Stimulated activated effector memory CD8-positive, alpha-beta T cell treated with anti-CD3 and anti-CD28 coated beads, Interleukin-12 subunit alpha, Interleukin-12 subunit beta, amount 100 ng/mL, for 72 hours (primary cell): ENCODE data around the gene ZC3H13.
A peak's percentile ranks its signal among the peaks of the same experiment; 100 is the strongest.
"Not testable (repeated sequence)": the region's sequence is repeated elsewhere in the genome, so short reads cannot be mapped to it uniquely, and the experiment has no call there.

Experiments used
- ATAC-seq: fragments of 150-1000 bp; cut with Tn5 transposase; 2 replicates; pipeline ENCODE4 v1.10.0; 2021
- DNase-seq, 2 donors: peaks; one replicate each; pipeline ENCODE4 v3.0.0; 2021 to 2022; ENCODE audit warnings: low spot score in 2 of 2
- H3K27ac Mint-ChIP-seq: one replicate; pipeline ENCODE4 v1.8.0; 2022; ENCODE audit warnings: mild to moderate bottlenecking, mixed read lengths
- H3K36me3 Mint-ChIP-seq: one replicate; pipeline ENCODE4 v1.8.0; 2022; ENCODE audit warnings: mild to moderate bottlenecking, mixed read lengths
- H3K4me1 Mint-ChIP-seq: one replicate; pipeline ENCODE4 v1.8.0; 2022; ENCODE audit warnings: mixed read lengths
- H3K4me3 Mint-ChIP-seq: one replicate; pipeline ENCODE4 v1.8.0; 2022; ENCODE audit warnings: mild to moderate bottlenecking, mixed read lengths
- H3K9me3 Mint-ChIP-seq: one replicate; pipeline ENCODE4 v1.8.0; 2022; ENCODE audit warnings: mixed read lengths

The ZC3H13 gene

DNA sequence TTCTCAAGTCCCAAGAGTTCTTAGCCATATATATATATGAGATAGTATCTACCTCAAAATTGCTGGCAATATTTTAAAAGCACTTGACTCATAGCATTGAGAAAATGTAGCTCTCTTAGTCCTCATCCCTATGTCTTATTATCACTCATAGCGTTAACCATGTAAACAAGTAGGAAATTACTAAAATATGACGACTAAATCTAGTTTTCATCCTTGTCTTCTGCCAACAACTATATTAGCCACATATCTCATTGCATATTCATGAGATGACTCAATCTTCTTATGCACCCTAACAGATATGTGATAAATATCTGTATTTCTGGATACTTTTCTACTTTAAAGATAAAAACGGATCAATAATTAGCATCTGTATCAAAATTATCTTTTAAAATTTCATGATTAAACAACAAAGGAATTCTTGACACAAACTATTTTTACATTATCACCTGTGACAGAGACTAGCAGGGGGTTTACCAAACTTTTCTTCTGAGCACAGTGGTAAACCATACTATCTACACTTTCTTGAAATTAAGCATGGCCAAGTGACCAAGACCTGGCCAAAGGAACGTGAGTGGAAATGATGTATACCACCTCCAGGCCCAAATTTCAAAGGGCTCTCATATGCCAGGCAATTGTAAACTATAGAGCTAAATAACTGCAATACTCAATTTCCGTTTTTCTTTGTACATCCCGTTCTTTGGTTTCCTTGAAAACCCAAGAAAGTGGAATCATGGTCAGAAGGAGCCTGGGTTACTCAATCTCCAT lies 45.7 kb downstream of the ZC3H13 start:
- H3K4me1 Mint-ChIP-seq = no peaks in the 10 kb centered on the region
- ATAC-seq (peak; percentile 76), DNase-seq (no peak)
- no peak overlapping the region for H3K4me3 Mint-ChIP-seq
- H3K36me3 Mint-ChIP-seq = peaks cover 99% of the 10 kb centered on the region
- H3K27ac Mint-ChIP-seq = no peak overlapping the region
- H3K9me3 Mint-ChIP-seq = no peaks in the 10 kb centered on the region

DNA sequence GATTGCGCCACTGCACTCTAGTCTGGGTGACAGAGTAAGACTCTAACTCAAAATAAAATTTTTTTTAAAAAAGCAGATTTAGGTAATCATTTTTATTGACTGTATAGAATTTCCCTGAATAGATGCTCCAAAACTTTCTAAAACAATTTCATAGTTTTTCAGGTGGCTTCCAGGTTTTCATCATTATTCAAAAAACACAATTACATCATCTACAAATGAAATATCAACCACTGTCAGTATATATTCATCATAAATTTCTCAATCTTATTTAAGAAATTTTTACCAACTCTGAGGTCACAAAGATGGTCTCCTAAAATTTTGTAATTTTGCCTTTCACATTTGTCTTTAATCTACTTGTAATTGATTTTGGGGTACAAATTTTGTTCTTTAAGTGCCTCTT lies 48.1 kb downstream of the ZC3H13 start:
- H3K9me3 Mint-ChIP-seq = no peaks in the 10 kb centered on the region
- no peak overlapping the region for H3K4me3 Mint-ChIP-seq
- H3K36me3 Mint-ChIP-seq = peaks cover 99% of the 10 kb centered on the region
- ATAC-seq (no peak), DNase-seq (no peak)
- no peak overlapping the region for H3K27ac Mint-ChIP-seq
- H3K4me1 Mint-ChIP-seq = no peaks in the 10 kb centered on the region

DNA sequence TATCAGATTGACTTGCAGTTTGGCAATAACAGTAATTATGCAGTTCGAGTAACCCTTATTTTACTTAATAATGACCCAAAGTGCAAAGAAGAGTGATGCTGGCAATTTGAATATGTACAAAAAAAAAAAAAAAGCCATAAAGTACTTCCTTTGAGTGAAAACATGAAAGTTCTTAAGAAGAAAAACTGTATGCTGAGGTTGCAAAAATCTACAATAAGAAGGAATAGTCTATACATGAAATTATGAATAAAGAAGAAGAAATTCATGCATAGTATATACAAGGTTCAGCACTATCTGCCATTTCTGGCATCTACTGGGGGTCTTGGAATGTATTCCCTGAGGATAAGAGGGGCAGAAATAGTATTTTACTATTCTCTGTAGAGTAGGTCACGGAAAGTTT lies 55.9 kb downstream of the ZC3H13 start:
- peaks cover 54% of the 10 kb centered on the region for H3K36me3 Mint-ChIP-seq
- no peaks in the 10 kb centered on the region for H3K9me3 Mint-ChIP-seq
- no peak overlapping the region for H3K4me3 Mint-ChIP-seq
- ATAC-seq (no peak), DNase-seq (no peak)
- no peak overlapping the region for H3K27ac Mint-ChIP-seq
- peaks cover 11% of the 10 kb centered on the region for H3K4me1 Mint-ChIP-seq

DNA sequence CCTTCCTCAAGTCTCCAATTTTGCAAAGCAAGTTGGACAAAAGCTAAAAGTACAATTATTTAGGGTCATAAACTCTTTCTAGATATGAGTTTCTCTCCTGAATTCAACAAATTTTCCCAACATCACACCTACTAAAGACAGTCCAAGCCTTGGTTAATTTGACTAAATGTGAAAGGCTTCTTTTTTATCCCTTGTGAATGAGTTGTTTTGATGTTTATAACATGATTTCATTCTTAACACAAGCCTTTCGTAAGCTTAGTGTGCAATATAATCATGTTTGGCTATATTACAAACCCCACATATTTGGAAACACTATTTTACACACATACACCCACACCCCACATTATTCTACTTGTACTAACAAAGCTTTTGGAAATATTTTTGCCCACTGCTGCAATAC lies 57.3 kb downstream of the ZC3H13 start:
- Mint-ChIP-seq H3K27ac (peak overlapping the region; percentile 14), H3K9me3 (no peaks in the 10 kb centered on the region), H3K4me3 (no peak overlapping the region), H3K4me1 (peaks cover 11% of the 10 kb centered on the region), H3K36me3 (peaks cover 40% of the 10 kb centered on the region)
- DNase-seq = no peak
- ATAC-seq = no peak

DNA sequence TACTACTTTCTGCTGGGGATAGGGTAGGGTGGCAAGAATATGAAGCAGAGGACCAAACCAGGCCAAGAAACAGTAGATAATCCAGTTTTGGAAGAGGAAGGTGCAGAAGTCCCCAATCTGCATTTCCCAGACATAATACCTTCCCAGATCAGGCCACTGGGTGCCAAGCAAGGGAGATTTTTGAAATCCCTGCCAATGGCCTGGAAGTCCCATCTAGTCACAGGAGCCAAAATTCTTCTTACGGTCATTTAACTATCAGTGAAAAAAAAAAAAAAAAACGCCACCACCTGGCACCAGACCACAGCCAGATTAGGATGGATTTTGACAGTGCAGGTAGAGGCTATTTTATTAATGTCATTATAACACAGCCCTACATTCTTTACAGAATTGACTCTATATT lies 57.8 kb downstream of the ZC3H13 start:
- Mint-ChIP-seq H3K4me3 (no peak overlapping the region), H3K27ac (peak overlapping the region; percentile 14), H3K4me1 (peaks cover 11% of the 10 kb centered on the region), H3K9me3 (no peaks in the 10 kb centered on the region), H3K36me3 (peaks cover 35% of the 10 kb centered on the region)
- DNase-seq = no peak
- ATAC-seq = no peak

DNA sequence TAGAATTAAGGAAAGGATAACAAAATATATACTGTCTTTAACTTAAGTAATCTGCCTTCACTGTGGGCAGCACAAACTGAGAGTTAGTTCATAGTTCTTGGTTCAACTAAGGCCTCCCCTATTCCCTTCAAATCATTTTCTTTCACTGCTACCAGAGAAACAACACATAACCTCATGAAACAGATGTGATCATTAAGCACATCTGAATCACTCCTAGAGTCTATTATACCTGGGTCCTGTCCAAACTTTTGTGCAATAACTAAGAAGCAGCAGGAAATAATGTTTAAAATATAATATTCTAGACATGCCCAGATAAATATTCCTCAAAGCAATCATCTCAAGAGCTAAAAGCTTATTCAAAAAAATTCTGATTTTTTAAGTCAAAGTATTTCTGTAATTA lies 62.9 kb downstream of the ZC3H13 start:
- Mint-ChIP-seq H3K4me3 (no peak overlapping the region), H3K27ac (no peak overlapping the region), H3K36me3 (peaks cover 48% of the 10 kb centered on the region), H3K4me1 (peaks cover 6% of the 10 kb centered on the region), H3K9me3 (no peaks in the 10 kb centered on the region)
- no peak for ATAC-seq
- DNase-seq = no peak

DNA sequence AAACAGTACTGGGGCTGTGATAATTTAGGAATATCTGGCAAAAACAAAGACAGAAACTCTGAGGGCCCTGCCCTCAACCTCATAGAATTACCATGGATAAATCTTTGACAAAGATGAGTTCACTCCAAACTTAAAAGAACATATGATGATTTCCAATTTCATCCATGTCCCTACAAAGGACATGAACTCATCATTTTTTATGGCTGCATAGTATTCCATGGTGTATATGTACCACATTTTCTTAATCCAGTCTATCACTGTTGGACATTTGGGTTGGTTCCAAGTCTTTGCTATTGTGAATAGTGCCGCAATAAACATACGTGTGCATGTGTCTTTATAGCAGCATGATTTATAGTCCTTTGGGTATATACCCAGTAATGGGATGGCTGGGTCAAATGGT lies 71.4 kb downstream of the ZC3H13 start:
- DNase-seq, H3K27ac Mint-ChIP-seq, ATAC-seq, H3K9me3 Mint-ChIP-seq, H3K4me3 Mint-ChIP-seq: not testable (repeated sequence)
- Mint-ChIP-seq H3K36me3 (peaks cover 95% of the 10 kb centered on the region), H3K4me1 (peaks cover 12% of the 10 kb centered on the region)

DNA sequence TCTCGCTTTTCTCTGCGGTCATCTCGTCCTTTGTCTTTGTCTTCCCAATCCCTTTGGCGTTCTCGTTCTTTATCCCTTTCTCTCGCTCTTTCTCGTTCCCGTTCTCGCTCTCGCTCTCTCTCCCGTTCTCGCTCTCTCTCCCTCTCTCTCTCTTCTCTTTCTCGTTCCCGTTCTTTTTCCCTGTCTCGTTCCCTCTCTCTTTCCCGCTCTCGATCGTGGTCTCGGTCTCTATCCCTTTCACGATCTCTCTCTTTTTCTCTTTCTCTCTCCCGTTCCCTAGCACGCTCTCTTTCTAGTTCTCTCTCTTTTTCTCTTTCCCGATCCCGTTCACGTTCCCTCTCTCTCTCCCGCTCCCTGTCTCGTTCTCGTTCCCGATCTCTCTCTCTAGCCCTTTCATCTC lies 77.2 kb downstream of the ZC3H13 start:
- Mint-ChIP-seq H3K36me3 (peaks cover 98% of the 10 kb centered on the region), H3K27ac (peak overlapping the region; percentile 3), H3K9me3 (no peaks in the 10 kb centered on the region), H3K4me3 (no peak overlapping the region), H3K4me1 (peaks cover 14% of the 10 kb centered on the region)
- DNase-seq = no peak
- ATAC-seq = no peak

DNA sequence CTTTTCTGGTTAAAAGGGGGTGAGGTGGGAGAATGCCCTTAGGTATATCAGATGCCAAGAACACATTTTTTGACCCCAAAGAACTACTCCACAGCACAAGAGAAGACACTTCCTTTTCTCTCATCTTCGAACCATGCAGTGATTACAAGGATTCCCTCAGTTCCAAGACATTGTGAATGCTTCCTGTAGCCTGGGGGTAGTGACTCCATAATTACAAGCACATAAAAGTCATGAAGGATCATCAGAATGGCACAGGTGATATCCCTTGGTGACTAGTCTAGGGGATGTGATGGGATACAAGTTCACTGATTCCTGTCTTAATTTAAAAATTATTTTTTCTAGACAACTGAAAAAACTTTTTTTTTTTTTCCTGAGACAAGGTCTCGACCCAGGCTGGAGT lies 78.0 kb downstream of the ZC3H13 start:
- H3K4me1 Mint-ChIP-seq = peaks cover 14% of the 10 kb centered on the region
- ATAC-seq (no peak), DNase-seq (no peak)
- H3K36me3 Mint-ChIP-seq = peaks cover 98% of the 10 kb centered on the region
- no peak overlapping the region for H3K4me3 Mint-ChIP-seq
- H3K9me3 Mint-ChIP-seq = no peaks in the 10 kb centered on the region
- H3K27ac Mint-ChIP-seq = no peak overlapping the region

DNA sequence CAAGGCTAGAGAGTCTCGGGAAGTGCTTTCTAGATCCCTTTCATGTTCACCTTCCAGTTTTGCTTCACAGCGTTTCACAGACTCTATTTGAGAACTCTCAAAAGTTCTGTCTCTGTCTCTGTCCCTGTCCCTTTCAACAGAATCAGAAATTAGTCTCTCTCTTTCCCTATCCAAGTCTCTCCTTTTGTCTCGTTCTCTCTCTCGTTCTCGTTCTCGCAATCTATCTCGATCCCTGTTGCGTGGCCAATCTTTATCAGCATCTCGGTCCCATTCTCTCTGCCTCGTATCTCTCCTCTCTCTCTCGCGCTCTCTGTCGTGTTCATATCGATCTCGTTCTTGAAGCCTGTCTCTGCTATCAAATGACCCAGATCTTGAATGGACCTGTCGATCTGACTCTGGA lies 85.0 kb downstream of the ZC3H13 start:
- DNase-seq (no peak), ATAC-seq (no peak)
- Mint-ChIP-seq H3K9me3 (no peaks in the 10 kb centered on the region), H3K27ac (peak overlapping the region; percentile 11), H3K36me3 (peaks cover 100% of the 10 kb centered on the region), H3K4me1 (peaks cover 15% of the 10 kb centered on the region), H3K4me3 (no peak overlapping the region)

DNA sequence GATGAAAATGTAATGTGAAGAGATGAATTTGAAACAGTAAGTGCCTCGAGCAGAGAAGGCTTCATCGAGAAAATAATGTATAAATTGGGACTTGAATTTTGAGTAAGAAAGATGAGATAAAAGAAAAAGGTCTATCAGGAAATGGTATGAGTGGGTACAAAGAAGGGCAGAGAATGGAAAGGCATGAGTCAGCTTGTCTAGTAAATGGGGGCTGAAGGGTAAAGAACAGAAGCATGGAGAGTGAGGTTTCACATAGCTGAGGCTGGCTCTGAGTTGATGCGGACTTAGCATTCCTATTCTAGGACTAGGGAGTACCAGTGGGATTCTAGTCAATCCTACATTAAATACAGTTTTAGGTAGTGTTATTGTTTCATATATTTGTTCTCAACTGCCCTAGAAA lies 85.8 kb downstream of the ZC3H13 start:
- DNase-seq (no peak), ATAC-seq (peak; percentile 76)
- peaks cover 96% of the 10 kb centered on the region for H3K36me3 Mint-ChIP-seq
- H3K4me1 Mint-ChIP-seq = peaks cover 15% of the 10 kb centered on the region
- H3K27ac Mint-ChIP-seq = peak overlapping the region; percentile 48
- no peaks in the 10 kb centered on the region for H3K9me3 Mint-ChIP-seq
- H3K4me3 Mint-ChIP-seq = no peak overlapping the region

DNA sequence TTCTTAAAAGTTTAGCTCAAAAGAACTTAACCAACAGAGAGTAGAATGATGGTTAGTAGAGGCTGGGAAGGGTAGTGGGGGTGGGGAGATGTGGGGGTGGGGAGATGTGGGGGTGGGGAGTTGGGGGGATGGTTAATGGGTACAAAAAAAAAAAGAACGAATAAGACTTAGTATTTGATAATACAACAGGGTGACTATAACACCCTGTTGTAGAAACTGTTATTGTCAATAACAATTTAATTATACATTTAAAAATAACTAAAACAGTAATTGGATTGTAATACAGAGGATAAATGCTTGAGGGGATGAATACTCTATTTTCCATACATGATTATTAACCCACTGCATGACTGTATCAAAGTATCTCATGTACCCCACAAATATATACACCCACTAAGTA lies 91.1 kb downstream of the ZC3H13 start:
- Mint-ChIP-seq H3K9me3 (no peaks in the 10 kb centered on the region), H3K36me3 (peaks cover 91% of the 10 kb centered on the region), H3K4me3 (no peak overlapping the region), H3K27ac (peak overlapping the region; percentile 38), H3K4me1 (peaks cover 3% of the 10 kb centered on the region)
- ATAC-seq (no peak), DNase-seq (no peak)

DNA sequence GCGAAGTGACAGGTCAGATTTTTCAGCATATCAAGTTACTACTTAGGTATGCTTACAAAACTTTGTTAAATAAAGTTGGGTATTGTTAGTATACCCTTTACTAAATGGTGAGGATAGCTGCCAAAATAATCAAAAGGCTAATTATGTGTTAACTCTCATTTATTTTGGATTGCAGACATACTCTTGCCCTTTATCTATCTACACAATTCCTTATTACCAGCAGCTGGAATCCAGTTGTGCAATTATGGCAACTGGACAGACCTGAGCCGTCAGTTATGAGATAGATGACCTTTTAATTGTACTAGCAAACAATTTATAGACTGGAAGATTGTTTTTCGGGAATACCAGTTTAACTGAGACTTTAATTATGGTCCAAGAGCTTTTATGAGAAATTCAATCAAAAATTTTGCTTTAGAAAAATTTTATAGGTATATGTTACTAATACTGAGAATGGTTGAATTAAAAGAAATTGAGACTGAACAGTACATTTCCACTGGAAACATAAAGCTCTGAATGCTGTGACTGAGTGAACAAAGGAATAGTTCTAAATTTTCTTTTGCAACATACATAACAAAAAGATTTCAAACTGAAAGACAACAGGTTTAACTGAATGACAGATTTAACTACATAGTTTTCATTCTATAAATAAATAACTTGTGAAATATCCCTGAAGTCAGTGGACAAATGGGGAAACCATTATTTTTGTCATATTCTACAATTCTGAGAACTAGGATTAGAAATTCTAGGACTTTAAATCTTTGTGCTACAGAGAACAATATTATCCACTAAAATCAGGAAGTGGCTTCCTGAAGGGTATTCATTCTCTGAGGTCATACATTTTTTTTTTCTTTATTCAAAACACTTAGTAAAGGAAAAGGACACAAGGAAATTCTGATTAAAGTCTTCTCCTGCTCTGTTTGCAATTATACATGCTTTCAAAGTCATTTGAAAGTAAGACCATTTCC lies 97.4 kb downstream of the ZC3H13 start:
- ATAC-seq (no peak), DNase-seq (no peak)
- H3K4me3 Mint-ChIP-seq = no peak overlapping the region
- peaks cover 53% of the 10 kb centered on the region for H3K36me3 Mint-ChIP-seq
- H3K9me3 Mint-ChIP-seq = no peaks in the 10 kb centered on the region
- no peak overlapping the region for H3K27ac Mint-ChIP-seq
- no peaks in the 10 kb centered on the region for H3K4me1 Mint-ChIP-seq

DNA sequence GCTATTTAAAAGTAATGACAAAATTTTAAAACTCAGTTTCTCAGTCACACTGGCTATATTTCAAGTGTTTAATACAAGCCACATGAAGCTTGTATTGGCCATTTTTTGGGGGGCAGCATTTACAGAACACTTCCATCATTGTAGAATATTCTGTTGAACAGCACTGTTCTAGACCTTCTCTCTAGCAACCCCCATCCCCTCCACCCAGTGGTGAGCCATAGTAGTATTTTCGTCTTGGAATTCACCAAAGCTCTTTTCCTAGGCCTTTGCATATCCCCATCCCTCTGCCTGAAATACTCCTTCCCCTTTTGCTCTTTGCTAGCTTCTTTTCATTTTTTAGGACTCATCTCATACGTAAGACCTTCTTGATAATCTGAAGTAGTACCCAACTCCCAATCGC lies 99.5 kb downstream of the ZC3H13 start:
- H3K4me1 Mint-ChIP-seq = no peaks in the 10 kb centered on the region
- ATAC-seq (no peak), DNase-seq (no peak)
- H3K4me3 Mint-ChIP-seq = no peak overlapping the region
- H3K36me3 Mint-ChIP-seq = peaks cover 33% of the 10 kb centered on the region
- H3K9me3 Mint-ChIP-seq = no peaks in the 10 kb centered on the region
- no peak overlapping the region for H3K27ac Mint-ChIP-seq

DNA sequence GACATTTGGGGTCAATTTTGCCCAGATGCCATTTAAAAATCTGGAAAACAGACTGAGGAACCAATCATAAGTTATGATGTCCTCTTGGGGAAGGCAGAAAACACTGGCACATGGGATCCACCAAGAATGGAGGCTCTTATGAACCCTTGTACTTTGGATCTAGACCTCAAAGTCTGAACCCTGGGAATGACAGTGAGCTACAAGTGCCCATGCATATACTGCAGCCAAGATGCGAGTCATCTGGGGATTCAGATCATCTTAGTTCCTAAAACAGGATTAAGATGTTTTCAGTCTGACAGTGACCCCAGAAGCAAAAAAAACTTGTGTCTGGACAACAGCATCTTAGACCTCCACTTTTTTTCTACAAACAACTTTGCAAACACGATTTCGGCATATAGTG lies 100.8 kb downstream of the ZC3H13 start:
- H3K36me3 Mint-ChIP-seq = peaks cover 19% of the 10 kb centered on the region
- H3K27ac Mint-ChIP-seq = no peak overlapping the region
- ATAC-seq = no peak
- no peaks in the 10 kb centered on the region for H3K9me3 Mint-ChIP-seq
- no peak overlapping the region for H3K4me3 Mint-ChIP-seq
- no peak for DNase-seq
- H3K4me1 Mint-ChIP-seq = no peaks in the 10 kb centered on the region

DNA sequence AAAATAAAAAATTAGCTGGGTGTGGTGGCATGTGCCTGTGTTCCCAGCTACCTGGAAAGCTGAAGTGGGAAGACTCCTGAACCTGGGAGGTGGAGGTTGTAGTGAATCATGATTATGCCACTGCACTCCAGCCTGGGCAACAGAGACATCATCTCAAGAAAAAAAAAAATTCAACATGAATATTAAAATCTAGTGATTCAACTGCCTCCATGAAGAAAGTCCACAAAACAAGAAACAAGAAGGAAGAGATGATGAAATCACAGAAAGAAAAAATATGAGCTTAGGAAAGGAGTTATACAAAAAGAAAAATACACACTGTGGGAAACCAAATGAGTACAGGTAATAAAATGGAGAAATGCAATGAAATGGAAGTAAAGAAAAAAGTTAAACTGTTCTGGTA lies 101.4 kb downstream of the ZC3H13 start:
- no peak for ATAC-seq
- no peaks in the 10 kb centered on the region for H3K9me3 Mint-ChIP-seq
- no peaks in the 10 kb centered on the region for H3K4me1 Mint-ChIP-seq
- no peak overlapping the region for H3K27ac Mint-ChIP-seq
- no peak for DNase-seq
- peaks cover 14% of the 10 kb centered on the region for H3K36me3 Mint-ChIP-seq
- H3K4me3 Mint-ChIP-seq = no peak overlapping the region
